Measurements from ENCODE around the gene INTS1.

The INTS1 gene

GRCh38 chr7:1432411-1433082, 71.6 kb downstream of the INTS1 start:
- peak; percentile 83 for DNase-seq (ENCODE audit: insufficient read length, low spot score)
- TF ChIP-seq SPI1 (IDR thresholded peaks at IDR 0.05; ENCODE audit: low read depth, low read length), result no peak
- TF ChIP-seq POLR2AphosphoS5 (IDR thresholded peaks at IDR 0.05; ENCODE audit: low read depth, low read length), result no peak
- TF ChIP-seq POLR2A (IDR thresholded peaks at IDR 0.05; ENCODE audit: low read depth, low read length), result no peak
- no peak for TF ChIP-seq TAF1 (IDR thresholded peaks at IDR 0.05; ENCODE audit: low read depth, low read length)
- no peak for TF ChIP-seq PAX5 (IDR thresholded peaks at IDR 0.05; ENCODE audit: insufficient read depth, low read length, severe bottlenecking)
- no peak for TF ChIP-seq POU2F2 (IDR thresholded peaks at IDR 0.05; ENCODE audit: low read depth, low read length)
- FAIRE-seq, result peak; percentile 89

GRCh38 chr7:1431634-1432380, 72.4 kb downstream of the INTS1 start:
- no peak for FAIRE-seq
- no peak for DNase-seq (ENCODE audit: insufficient read length, low spot score)
- no peak for TF ChIP-seq POLR2AphosphoS5 (IDR thresholded peaks at IDR 0.05; ENCODE audit: low read depth, low read length)

- no peak for TF ChIP-seq POU2F2 (IDR thresholded peaks at IDR 0.05; ENCODE audit: low read depth, low read length)
- TF ChIP-seq PAX5 (IDR thresholded peaks at IDR 0.05; ENCODE audit: insufficient read depth, low read length, severe bottlenecking), result no peak
- TF ChIP-seq POLR2AphosphoS5 (IDR thresholded peaks at IDR 0.05; ENCODE audit: low read depth, low read length), result no peak
- no peak for TF ChIP-seq POLR2A (IDR thresholded peaks at IDR 0.05; ENCODE audit: low read depth, low read length)
- TF ChIP-seq TAF1 (IDR thresholded peaks at IDR 0.05; ENCODE audit: low read depth, low read length), result no peak
- TF ChIP-seq SPI1 (IDR thresholded peaks at IDR 0.05; ENCODE audit: low read depth, low read length), result no peak
- DNase-seq (ENCODE audit: insufficient read length, low spot score) (no peak), FAIRE-seq (no peak)
These were observed 73.0 kb downstream of the INTS1 start for GRCh38 chr7:1431226-1431625.

- FAIRE-seq, result no peak
- DNase-seq (ENCODE audit: insufficient read length, low spot score), result no peak
- TF ChIP-seq POLR2A (IDR thresholded peaks at IDR 0.05; ENCODE audit: low read depth, low read length) (no peak), POLR2AphosphoS5 (IDR thresholded peaks at IDR 0.05; ENCODE audit: low read depth, low read length) (no peak), POU2F2 (IDR thresholded peaks at IDR 0.05; ENCODE audit: low read depth, low read length) (no peak), TAF1 (IDR thresholded peaks at IDR 0.05; ENCODE audit: low read depth, low read length) (no peak), PAX5 (IDR thresholded peaks at IDR 0.05; ENCODE audit: insufficient read depth, low read length, severe bottlenecking) (no peak), SPI1 (IDR thresholded peaks at IDR 0.05; ENCODE audit: low read depth, low read length) (no peak)
These were observed 73.9 kb downstream of the INTS1 start for GRCh38 chr7:1430056-1430845.

- FAIRE-seq, result no peak
- no peak for DNase-seq (ENCODE audit: insufficient read length, low spot score)
- TF ChIP-seq TAF1 (IDR thresholded peaks at IDR 0.05; ENCODE audit: low read depth, low read length), result no peak
These were observed 75.2 kb downstream of the INTS1 start for GRCh38 chr7:1428941-1429501.

GRCh38 chr7:1427064-1427657, 77.0 kb downstream of the INTS1 start:
- DNase-seq (ENCODE audit: insufficient read length, low spot score) (no peak), FAIRE-seq (no peak)
- no peak for TF ChIP-seq TAF1 (IDR thresholded peaks at IDR 0.05; ENCODE audit: low read depth, low read length)
- no peak for TF ChIP-seq SPI1 (IDR thresholded peaks at IDR 0.05; ENCODE audit: low read depth, low read length)
- TF ChIP-seq POLR2A (IDR thresholded peaks at IDR 0.05; ENCODE audit: low read depth, low read length), result no peak
- no peak for TF ChIP-seq PAX5 (IDR thresholded peaks at IDR 0.05; ENCODE audit: insufficient read depth, low read length, severe bottlenecking)
- TF ChIP-seq POLR2AphosphoS5 (IDR thresholded peaks at IDR 0.05; ENCODE audit: low read depth, low read length), result no peak
- no peak for TF ChIP-seq POU2F2 (IDR thresholded peaks at IDR 0.05; ENCODE audit: low read depth, low read length)

GRCh38 chr7:1426474-1426873, 77.7 kb downstream of the INTS1 start:
- TF ChIP-seq SPI1 (IDR thresholded peaks at IDR 0.05; ENCODE audit: low read depth, low read length), result no peak
- TF ChIP-seq TAF1 (IDR thresholded peaks at IDR 0.05; ENCODE audit: low read depth, low read length), result no peak
- no peak for TF ChIP-seq POU2F2 (IDR thresholded peaks at IDR 0.05; ENCODE audit: low read depth, low read length)
- TF ChIP-seq POLR2A (IDR thresholded peaks at IDR 0.05; ENCODE audit: low read depth, low read length), result no peak
- no peak for TF ChIP-seq PAX5 (IDR thresholded peaks at IDR 0.05; ENCODE audit: insufficient read depth, low read length, severe bottlenecking)
- TF ChIP-seq POLR2AphosphoS5 (IDR thresholded peaks at IDR 0.05; ENCODE audit: low read depth, low read length), result no peak
- DNase-seq (ENCODE audit: insufficient read length, low spot score) (no peak), FAIRE-seq (no peak)

- DNase-seq (ENCODE audit: insufficient read length, low spot score) (peak; percentile 65), FAIRE-seq (peak; percentile 65)
- no peak for TF ChIP-seq SPI1 (IDR thresholded peaks at IDR 0.05; ENCODE audit: low read depth, low read length)
- TF ChIP-seq POLR2AphosphoS5 (IDR thresholded peaks at IDR 0.05; ENCODE audit: low read depth, low read length), result no peak
- no peak for TF ChIP-seq PAX5 (IDR thresholded peaks at IDR 0.05; ENCODE audit: insufficient read depth, low read length, severe bottlenecking)
- TF ChIP-seq TAF1 (IDR thresholded peaks at IDR 0.05; ENCODE audit: low read depth, low read length), result no peak
- no peak for TF ChIP-seq POLR2A (IDR thresholded peaks at IDR 0.05; ENCODE audit: low read depth, low read length)
- TF ChIP-seq POU2F2 (IDR thresholded peaks at IDR 0.05; ENCODE audit: low read depth, low read length), result no peak
These were observed 78.7 kb downstream of the INTS1 start for GRCh38 chr7:1425292-1426136.
